ENCODE data around the gene SZRD1. TPM values are rescaled to one million over a fixed set of nuclear protein-coding genes. Genes with fewer than 3 reads are reported as not detected.
"Not testable (repeated sequence)": the region's sequence is repeated elsewhere in the genome, so short reads cannot be mapped to it uniquely, and the experiment has no call there.

The SZRD1 gene
- total and polyA plus RNA-seq, 8 donors: 24.9 to 53.5 (median 36.5) TPM

DNA sequence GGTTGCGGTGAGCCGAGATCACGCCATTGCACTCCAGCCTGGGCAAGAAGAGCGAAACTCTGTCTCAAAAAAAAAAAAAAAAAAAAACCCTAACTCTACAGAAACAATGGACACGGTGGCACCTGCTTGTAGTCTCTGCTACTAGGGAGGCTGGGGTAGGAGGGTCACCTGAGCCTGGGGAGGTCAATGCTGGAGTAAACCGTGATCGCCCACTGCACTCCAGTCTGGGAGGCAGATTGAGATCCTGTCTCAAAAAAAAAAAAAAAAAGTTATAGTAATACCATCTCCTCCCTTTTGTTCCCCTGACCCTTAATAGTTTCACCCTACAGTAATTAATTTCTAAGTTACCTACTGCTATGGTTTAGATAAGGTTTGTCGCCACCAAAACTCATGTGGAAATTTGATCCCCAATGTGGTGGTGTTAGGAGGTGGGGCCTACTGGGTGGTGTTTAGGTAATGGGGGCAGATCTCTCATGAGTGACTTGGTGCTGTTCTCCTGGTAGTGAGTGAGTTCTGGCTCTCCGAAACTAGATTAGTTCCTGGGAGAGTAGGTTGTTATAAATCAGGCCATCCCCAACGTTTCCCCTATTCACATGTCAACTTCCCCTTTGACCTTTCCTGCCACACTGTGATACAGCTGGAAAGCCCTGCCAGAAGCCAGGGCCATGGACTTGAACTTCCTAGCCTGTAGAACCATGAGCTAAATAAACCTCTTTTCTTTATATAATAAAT, 24.5 kb upstream of the SZRD1 start:
- ATAC-seq (no peak), DNase-seq (no peak), FAIRE-seq (no peak)
- H3K9me3 ChIP-seq: no peaks in the 10 kb centered on the region
- no peaks in the 10 kb centered on the region for H3K36me3 ChIP-seq
- no peaks in the 10 kb centered on the region for H3K27me3 ChIP-seq
- 76 to 83% methylated on average over 6 to 10 of the region's 10 CpGs for WGBS, 2 donors
- H3K4me1 ChIP-seq: no peaks in the 10 kb centered on the region
- TF ChIP-seq, protein P1, sequence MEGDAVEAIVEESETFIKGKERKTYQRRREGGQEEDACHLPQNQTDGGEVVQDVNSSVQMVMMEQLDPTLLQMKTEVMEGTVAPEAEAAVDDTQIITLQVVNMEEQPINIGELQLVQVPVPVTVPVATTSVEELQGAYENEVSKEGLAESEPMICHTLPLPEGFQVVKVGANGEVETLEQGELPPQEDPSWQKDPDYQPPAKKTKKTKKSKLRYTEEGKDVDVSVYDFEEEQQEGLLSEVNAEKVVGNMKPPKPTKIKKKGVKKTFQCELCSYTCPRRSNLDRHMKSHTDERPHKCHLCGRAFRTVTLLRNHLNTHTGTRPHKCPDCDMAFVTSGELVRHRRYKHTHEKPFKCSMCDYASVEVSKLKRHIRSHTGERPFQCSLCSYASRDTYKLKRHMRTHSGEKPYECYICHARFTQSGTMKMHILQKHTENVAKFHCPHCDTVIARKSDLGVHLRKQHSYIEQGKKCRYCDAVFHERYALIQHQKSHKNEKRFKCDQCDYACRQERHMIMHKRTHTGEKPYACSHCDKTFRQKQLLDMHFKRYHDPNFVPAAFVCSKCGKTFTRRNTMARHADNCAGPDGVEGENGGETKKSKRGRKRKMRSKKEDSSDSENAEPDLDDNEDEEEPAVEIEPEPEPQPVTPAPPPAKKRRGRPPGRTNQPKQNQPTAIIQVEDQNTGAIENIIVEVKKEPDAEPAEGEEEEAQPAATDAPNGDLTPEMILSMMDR (IDR thresholded peaks at IDR 0.05): no peak
- H3K27ac ChIP-seq: no peak overlapping the region
- intact Hi-C loops (cut with DNase I): loop anchor here in 1 of 3 donors (10.0 kb wide), 1 partner anchor 78 kb away; no protein-coding TSS in a partner anchor
- no peak overlapping the region for H3K4me3 ChIP-seq

DNA sequence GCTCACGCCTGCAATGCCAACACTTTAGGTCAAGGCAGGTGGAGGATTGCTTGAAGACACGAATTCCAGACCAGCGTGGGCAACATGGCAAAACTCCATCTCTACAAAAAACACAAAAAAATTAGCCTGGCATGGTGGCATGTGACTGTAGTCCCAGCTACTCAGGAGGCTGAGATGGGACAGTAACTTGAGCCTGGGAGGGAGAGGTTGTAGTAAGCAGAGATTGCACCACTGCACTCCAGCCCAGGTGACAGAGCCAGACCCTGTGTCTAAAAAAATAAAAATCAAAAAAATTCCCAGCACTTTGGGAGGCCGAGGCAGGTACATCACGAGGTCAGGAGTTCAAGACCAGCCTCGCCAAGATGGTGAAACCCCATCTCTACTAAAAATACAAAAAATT, 23.8 kb upstream of the SZRD1 start:
- H3K27ac ChIP-seq, H3K4me3 ChIP-seq, DNase-seq, FAIRE-seq, H3K4me1 ChIP-seq, H3K9me3 ChIP-seq, H3K36me3 ChIP-seq, H3K27me3 ChIP-seq, ATAC-seq: not testable (repeated sequence)
- intact Hi-C loops (cut with DNase I): loop anchor here in 1 of 3 donors (10.0 kb wide), 1 partner anchor 78 kb away; no protein-coding TSS in a partner anchor
- 95 to 96% methylated on average over 6 of the region's 6 CpGs for WGBS, 2 donors

DNA sequence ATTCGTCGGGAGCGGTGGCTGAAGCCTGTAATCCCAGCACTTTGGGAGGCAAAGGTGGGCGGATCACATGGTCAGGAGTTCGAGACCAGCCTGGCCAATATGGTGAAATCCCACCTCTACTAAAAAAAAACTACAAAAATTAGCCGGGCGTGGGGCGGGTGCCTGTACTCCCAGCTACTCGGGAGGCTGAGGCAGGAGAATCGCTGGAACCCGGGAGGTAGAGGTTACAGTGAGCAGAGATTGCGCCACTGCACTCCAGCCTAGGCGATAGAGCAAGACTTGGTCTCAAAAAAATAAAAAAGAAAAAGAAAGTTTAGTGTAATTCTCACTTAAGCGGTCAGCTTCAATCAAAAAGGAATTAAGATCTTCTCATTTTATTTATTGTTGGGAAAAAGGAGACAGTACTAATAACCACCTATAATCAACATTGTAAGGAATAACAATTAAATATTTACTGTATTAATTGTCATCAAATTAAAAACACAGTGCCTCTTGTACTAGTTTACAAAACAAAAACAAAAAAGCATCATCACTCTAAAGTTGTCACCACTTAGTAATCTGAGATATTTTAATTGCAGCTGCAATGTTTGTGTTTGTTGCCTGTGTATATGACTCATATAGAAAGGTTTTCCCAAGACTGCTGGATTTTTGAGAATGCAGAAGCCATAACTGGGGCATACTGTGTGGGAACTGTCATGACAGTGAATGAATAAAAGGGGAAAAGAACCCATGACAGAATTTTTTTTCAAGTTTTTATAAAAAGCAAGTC, 18.4 kb upstream of the SZRD1 start:
- no peak for ATAC-seq
- H3K27ac ChIP-seq: no peak overlapping the region
- no peaks in the 10 kb centered on the region for H3K36me3 ChIP-seq
- H3K27me3 ChIP-seq: no peaks in the 10 kb centered on the region
- no peak overlapping the region for H3K4me3 ChIP-seq
- peaks cover 4 to 23% (median 9%) of the 10 kb centered on the region in 3 donors for H3K4me1 ChIP-seq
- FAIRE-seq: no peak
- WGBS, 2 donors: 93 to 95% methylated on average over 14 of the region's 14 CpGs
- TF ChIP-seq, protein P1 (IDR thresholded peaks at IDR 0.05): no peak
- no peaks in the 10 kb centered on the region for H3K9me3 ChIP-seq
- DNase-seq: no peak
- intact Hi-C loops (cut with DNase I): loop anchor here in 1 of 3 donors (10.0 kb wide), 1 partner anchor 84 kb away; no protein-coding TSS in a partner anchor

DNA sequence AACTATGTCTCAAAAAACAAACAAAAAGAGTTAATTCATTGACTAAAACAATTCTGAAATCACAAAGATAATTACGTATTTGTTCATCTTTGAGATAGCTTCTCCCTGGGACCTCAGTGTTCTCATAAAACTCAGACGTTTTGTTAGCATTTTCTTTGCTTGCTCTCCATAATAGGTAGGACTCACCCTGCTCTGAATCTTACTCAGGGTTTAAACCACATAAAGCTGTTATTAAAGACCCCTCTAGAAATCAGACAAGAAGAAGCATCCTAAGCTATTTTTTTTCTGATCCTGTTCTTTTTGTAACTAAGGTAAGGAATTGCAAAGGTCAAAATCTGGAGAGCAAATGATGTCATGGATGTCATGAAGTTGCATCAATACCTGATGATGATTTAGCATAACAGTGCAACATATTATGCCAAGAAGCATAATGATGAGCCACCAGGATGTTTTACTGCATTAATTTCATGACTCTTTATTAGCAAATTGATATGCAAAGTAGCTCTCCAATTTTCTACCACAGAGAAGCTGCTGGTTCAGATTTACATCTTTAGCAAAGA, 17.1 kb upstream of the SZRD1 start:
- TF ChIP-seq, protein P1 (IDR thresholded peaks at IDR 0.05): no peak
- Histone ChIP-seq H3K4me3 (no peak overlapping the region), H3K36me3 (no peaks in the 10 kb centered on the region), H3K27me3 (no peaks in the 10 kb centered on the region), H3K27ac (no peak overlapping the region), H3K4me1 (peaks cover 4 to 23% (median 9%) of the 10 kb centered on the region in 3 donors), H3K9me3 (no peaks in the 10 kb centered on the region)
- no peak for ATAC-seq
- WGBS, 2 donors: 32 to 39% methylated on average over 2 of the region's 2 CpGs
- intact Hi-C loops (cut with DNase I): loop anchor here in 1 of 3 donors (10.0 kb wide), 1 partner anchor 85 kb away; no protein-coding TSS in a partner anchor
- FAIRE-seq: no peak
- DNase-seq: no peak

DNA sequence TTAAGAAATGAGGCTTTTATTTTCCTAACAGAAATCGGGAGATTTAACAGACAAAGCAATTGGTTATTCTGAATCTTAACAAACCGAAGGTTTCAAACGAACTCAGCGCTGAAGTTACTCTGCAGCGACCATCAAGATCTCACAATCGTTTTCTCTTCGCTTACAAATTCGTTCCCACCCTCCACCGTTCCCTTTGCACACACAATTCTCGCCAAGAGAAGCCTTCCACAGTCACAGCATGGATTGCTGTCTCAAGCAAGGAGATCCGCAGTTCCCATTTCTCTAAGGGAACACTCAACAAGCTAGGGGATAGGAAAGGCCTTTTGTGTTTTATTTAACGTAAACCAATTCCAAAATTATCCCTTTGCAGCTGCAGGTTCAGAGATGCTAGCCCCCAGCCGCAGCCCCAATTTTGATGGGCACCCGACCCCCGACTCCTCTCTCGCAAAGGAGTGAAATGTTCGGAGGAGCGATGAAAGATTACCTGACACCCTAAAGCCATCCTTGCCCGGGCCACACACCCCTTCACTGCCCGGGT, 15.5 kb upstream of the SZRD1 start:
- no peaks in the 10 kb centered on the region for H3K9me3 ChIP-seq
- no peak for DNase-seq
- no peak for FAIRE-seq
- no peaks in the 10 kb centered on the region for H3K36me3 ChIP-seq
- TF ChIP-seq, protein P1 (IDR thresholded peaks at IDR 0.05): no peak
- H3K4me1 ChIP-seq: peaks cover 4 to 23% (median 9%) of the 10 kb centered on the region in 3 donors
- intact Hi-C loops (cut with DNase I): no loop called here
- peak overlapping the region; percentile 70 to 90 (median 86) for H3K27ac ChIP-seq
- 0% methylated on average over 20 of the region's 20 CpGs for WGBS, 2 donors
- H3K4me3 ChIP-seq: peak overlapping the region; percentile 77 to 97 (median 88)
- H3K27me3 ChIP-seq: no peaks in the 10 kb centered on the region
- ATAC-seq: peak in 3 of 4 donors; percentile 17 to 43 (median 42)
